COLO829 (cell line): ENCODE measurements around the gene LRRK1.

ENCODE experiments used
- DNase-seq: peaks from one replicate; pipeline ENCODE4 v3.0.0; 2012; ENCODE audit warnings: low spot score

LRRK1 gene

DNA sequence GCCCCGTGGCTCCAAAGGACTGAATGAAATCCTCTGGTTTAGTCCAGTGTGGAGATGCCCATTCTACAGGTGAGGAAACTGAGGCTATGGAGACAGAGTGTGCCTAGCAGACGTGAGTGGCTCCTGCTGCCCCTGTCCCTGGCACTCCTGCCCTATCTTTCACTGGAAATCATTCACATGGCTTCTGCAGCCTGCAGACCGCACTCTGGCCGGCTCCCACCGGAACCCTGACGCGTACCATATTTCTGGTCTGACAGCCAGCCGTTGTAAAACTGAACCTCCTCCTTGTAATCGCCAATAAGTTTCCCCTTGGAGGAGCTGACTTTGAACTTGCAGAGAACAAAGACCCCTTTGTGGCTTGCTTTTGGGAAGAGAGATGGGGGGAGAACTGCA, 196.2 kb downstream of the LRRK1 start:
- DNase-seq = peak; percentile 90

DNA sequence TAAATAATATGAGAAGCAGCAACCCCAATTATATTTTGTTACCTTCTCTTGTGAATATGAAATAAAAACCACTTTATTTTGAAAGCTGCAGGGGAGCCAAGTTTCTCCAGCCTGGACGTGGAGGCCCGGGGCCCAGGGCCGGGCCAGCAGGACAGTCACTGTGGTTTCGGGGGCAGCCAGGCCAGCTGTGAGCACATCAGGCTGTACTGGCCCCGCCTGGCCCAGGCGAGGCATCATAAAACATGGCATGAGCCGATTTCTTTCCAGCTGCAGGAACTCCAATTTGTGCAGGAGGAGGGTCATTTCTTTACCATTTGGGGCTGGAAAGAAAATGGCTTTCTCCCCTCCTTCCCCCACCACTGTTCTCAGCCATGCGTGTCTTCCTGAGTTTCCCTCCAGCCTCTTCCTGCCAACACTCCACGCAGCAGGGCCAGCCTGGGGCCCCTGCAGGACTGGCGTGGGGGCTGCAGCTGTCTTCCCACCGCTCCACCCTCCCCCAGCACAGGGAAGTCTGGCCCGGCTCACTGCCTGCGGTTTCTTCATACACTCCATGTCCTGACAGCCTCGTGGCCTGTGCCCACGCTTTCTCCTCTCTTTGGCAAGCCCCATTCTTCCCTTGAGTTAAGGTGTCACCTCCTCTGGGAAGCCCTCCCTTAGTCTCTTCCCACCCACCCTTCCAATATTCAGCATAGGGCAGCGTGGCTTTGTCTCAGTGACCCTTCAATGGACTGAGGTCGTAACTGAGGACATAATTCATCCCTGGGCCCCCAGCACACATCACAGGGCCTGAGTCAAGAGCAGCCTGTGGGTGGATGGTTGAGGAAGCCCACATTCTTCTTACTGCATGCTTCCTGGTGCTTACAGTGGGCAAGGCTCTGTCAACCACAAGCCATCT, 196.9 kb downstream of the LRRK1 start:
- peak; percentile 55 for DNase-seq

DNA sequence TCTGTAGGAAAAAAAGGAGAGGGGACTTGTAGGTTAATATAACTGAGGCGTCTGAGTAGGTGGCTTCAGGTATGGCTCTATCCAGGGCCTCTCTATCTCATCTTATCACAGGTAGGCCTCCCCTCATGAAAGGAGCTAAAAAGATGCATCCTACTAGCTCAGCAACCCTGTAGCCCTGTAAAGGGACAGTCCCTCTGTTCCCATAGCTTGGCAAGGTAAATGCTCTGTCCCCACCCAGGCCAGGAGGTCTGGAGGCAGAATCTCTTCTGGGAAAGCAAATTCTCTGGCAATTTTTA, 197.5 kb downstream of the LRRK1 start:
- no peak for DNase-seq

DNA sequence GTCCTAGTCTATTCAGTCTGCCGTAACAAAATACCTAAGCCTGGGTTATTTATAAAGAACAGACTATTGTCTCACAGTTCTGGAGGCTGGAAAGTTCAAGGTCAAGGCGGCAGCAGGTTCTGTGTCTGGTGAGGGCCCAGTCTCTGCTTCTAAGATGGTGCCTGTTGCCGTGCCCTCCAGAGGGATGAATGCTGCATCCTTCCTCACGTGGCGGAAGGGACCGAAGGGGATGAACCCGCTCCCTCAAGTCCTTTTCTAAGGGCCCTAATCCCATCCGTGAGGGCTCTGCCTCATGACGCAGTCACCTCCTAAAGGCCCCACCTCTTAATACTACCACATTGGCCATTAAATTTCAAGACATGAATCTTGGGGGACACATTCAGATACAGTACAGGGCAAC, 199.0 kb downstream of the LRRK1 start:
- no peak for DNase-seq

DNA sequence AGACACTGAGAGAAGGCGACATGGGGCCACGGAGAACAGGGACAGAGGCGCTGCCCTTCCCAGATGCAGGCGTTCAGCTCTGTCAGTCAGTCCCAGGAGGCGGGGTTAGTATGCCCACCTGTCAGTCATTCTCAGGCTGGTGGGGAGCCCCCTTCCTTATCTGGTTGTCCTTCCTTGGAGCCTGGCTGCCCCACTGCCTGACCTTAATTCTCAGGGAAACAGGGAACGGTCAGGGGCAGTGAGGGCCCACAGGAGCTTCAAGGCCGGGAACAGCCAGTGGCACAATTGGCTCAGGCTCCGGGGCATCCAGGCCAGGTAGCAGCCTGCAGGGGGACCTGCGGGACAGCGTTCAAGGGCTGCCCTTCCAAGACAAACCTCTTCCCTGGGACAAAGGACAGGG, 199.5 kb downstream of the LRRK1 start:
- DNase-seq = no peak

DNA sequence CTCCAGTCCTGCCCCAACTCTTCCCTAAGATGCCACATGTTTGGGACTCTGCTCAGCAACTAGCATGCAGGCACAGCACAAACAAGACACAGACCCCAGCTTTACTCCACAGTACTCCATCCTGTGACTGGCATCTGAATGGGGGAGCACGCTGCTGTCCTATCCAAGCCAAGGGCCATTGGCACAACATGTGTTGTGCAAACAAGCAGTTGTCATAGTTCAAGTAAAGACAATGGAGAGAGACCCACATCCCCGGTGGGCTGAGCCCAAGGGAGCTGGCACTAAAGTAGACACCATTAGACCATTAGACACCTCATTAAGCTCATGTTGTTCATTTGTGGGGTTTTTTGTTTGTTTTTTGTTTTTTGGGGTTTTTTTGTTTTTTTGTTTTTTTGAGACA, 200.0 kb downstream of the LRRK1 start:
- DNase-seq = no peak
